Measurements from ENCODE around the gene GRIK2.

DNA sequence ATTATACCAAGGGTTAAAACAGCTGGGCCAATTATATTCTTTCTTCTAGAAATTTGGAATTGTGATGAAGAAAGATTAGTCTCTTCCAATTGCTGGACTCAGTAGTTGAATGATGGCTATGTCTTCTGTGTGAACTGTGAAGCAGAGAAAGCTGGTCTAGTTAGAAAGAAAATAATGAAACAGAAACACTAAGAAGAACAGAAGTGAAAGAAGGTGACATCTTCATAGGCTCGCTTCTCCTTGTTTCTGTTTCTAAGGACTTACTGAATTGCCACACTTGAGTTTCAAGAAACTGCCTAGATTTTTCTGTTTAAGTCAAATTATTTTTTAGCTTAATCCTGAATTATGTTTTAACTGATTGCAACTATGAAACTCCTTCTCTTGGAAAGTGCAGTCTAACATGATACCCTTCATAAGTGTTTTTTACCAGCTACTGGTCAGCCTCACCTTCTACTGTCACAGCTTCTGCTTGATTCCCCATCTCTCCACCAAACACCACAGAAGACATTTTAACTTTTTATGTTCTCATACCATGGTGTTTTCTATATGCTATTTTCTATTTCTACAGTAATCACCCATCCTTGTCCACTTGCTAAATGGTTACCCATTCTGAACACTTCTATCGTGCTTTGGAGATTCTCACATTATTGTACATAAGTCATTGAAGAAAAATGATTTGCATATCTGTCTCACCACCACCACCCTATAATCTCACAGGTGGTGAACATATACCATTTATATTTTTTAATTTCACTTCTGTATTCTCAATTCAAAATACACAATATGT, 268.8 kb downstream of the GRIK2 start:
- TF ChIP-seq RCOR1 (IDR thresholded peaks at IDR 0.05; ENCODE audit: low read length): no peak
- TF ChIP-seq, protein P1, sequence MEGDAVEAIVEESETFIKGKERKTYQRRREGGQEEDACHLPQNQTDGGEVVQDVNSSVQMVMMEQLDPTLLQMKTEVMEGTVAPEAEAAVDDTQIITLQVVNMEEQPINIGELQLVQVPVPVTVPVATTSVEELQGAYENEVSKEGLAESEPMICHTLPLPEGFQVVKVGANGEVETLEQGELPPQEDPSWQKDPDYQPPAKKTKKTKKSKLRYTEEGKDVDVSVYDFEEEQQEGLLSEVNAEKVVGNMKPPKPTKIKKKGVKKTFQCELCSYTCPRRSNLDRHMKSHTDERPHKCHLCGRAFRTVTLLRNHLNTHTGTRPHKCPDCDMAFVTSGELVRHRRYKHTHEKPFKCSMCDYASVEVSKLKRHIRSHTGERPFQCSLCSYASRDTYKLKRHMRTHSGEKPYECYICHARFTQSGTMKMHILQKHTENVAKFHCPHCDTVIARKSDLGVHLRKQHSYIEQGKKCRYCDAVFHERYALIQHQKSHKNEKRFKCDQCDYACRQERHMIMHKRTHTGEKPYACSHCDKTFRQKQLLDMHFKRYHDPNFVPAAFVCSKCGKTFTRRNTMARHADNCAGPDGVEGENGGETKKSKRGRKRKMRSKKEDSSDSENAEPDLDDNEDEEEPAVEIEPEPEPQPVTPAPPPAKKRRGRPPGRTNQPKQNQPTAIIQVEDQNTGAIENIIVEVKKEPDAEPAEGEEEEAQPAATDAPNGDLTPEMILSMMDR (IDR thresholded peaks at IDR 0.05): no peak
- TF ChIP-seq RAD21 (IDR thresholded peaks at IDR 0.05; ENCODE audit: low read length): no peak
- no peak for TF ChIP-seq TEAD4 (IDR thresholded peaks at IDR 0.05; ENCODE audit: borderline replicate concordance, insufficient read depth)
